Occipital lobe (tissue), 2 donors: ENCODE measurements around the gene OR1F1. TPM values are rescaled to one million over a fixed set of nuclear protein-coding genes. Genes with fewer than 3 reads are reported as not detected.

Experiments
- DNase-seq: peaks from one replicate; lab custom pipeline; 2025; lab: John Stamatoyannopoulos, UW
- total RNA-seq: library from RNA; depleted of rRNA; stranded (reverse); fragments of >200 nt; gene quantifications from one replicate; pipeline ENCODE4 v1.2.3, GENCODE V29; 2014

The OR1F1 gene
- total RNA-seq, 1 donor from 2014 or later = 0.78 TPM

GRCh38 chr16:3246876-3247275, 58.9 kb downstream of the OR1F1 start:
- DNase-seq = no peak

DNA sequence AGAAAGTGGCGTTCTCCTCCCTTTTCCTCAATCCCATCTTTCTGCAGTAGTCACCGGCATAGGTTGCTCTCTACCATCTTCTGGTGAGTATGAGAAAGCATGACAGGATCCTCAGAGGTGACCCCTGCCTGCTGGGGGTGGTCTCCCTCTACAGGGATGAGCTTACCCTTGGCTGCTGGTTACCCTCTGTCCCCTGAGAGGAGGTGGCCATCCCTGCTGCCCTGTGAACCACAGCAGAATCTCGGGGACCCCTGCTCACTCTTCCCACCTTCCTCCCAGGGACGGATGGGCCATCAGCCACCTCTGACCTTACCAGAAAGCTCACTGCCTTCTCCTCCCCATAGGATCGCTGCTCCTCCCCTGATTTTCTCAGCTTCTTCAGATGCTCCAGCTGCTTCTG, 60.6 kb downstream of the OR1F1 start:
- DNase-seq = no peak

DNA sequence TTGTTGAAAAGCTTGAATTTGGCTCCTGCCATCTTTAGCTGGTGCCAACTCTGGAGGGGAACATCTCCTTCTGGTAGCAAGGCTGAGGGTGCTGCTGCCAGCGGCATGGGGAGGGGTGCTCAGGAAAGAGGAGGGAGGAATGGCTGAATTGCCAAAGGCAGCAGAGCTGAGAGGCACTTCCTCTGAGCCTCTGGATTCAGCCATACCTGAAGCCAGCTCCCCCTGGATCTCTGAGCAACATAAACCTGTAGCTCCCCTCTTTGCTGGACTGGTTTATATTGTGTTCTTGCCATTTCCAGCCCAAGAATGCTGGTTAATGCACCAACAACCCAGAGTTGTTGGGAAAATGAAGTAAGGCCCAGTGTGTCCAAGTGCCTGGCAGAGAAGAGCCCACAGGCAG, 61.0 kb downstream of the OR1F1 start:
- no peak for DNase-seq

GRCh38 chr16:3249451-3249850, 61.4 kb downstream of the OR1F1 start:
- DNase-seq = no peak

- no peak for DNase-seq
Measured at GRCh38 chr16:3252967-3253366, 65.0 kb downstream of the OR1F1 start.

GRCh38 chr16:3254309-3254708, 66.3 kb downstream of the OR1F1 start:
- DNase-seq = no peak

Other genes with a start within 250 kb of the OR1F1 start
- not detected for gene KREMEN2, start 223.9 kb upstream of the OR1F1 start, total RNA-seq
- 19.7 TPM for gene PAQR4, start 218.9 kb upstream of the OR1F1 start, total RNA-seq
- 3.0 TPM for gene PKMYT1, start 207.8 kb upstream of the OR1F1 start, total RNA-seq
- gene CLDN9, start 175.3 kb upstream of the OR1F1 start, total RNA-seq = not detected
- gene CLDN6, start 170.0 kb upstream of the OR1F1 start, total RNA-seq = not detected
- gene TNFRSF12A, start 167.8 kb upstream of the OR1F1 start, total RNA-seq = 2.0 TPM
- gene HCFC1R1, start 164.3 kb upstream of the OR1F1 start, total RNA-seq = 15.1 TPM
- gene THOC6, start 164.2 kb upstream of the OR1F1 start, total RNA-seq = 5.8 TPM
- gene BICDL2, start 151.3 kb upstream of the OR1F1 start, total RNA-seq = not detected
- gene MMP25, start 141.6 kb upstream of the OR1F1 start, total RNA-seq = 0.62 TPM
- gene IL32, start 122.6 kb upstream of the OR1F1 start, total RNA-seq = 1.1 TPM
- not detected for gene ZSCAN10, start 88.9 kb upstream of the OR1F1 start, total RNA-seq
- 18.9 TPM for gene ZNF205, start 75.6 kb upstream of the OR1F1 start, total RNA-seq
- gene ZNF213, start 53.2 kb upstream of the OR1F1 start, total RNA-seq = 8.3 TPM
- gene ZNF200, start 47.0 kb downstream of the OR1F1 start, total RNA-seq = 17.9 TPM
- 0.47 TPM for gene MEFV, start 68.4 kb downstream of the OR1F1 start, total RNA-seq
- 55.4 TPM for gene ZNF263, start 95.3 kb downstream of the OR1F1 start, total RNA-seq
- gene TIGD7, start 117.2 kb downstream of the OR1F1 start, total RNA-seq = 26.4 TPM
- 35.4 TPM for gene ZNF75A, start 117.3 kb downstream of the OR1F1 start, total RNA-seq
- 0.62 TPM for gene OR2C1, start 167.7 kb downstream of the OR1F1 start, total RNA-seq
- gene ZSCAN32, start 212.8 kb downstream of the OR1F1 start, total RNA-seq = 10.5 TPM
- 8.0 TPM for gene ZNF174, start 213.0 kb downstream of the OR1F1 start, total RNA-seq